ENCODE measurements around the gene CD151.

DNA sequence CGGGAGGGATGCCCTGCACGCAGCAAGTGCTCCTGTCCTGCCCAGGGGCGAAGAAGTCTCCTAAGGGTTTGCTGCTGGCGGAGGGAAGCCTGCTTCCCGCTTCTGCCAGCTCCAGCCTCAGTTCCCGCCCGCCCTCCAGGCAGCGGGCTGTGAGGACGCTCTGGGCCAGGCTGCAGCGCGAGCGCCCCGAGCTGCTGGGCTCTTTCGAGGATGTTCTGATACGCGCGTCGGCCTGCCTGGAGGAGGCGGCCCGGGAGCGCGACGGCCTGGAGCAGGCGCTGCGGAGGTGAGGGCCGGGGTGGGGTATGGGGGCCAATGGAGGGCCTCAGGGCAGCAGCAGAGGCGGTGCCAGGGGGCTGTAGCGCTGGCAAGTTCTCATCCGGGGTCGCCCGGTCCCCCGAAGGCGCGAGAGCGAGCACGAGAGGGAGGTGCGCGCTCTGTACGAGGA lies 2.9 kb upstream of the CD151 start:
- TF ChIP-seq, protein P1, sequence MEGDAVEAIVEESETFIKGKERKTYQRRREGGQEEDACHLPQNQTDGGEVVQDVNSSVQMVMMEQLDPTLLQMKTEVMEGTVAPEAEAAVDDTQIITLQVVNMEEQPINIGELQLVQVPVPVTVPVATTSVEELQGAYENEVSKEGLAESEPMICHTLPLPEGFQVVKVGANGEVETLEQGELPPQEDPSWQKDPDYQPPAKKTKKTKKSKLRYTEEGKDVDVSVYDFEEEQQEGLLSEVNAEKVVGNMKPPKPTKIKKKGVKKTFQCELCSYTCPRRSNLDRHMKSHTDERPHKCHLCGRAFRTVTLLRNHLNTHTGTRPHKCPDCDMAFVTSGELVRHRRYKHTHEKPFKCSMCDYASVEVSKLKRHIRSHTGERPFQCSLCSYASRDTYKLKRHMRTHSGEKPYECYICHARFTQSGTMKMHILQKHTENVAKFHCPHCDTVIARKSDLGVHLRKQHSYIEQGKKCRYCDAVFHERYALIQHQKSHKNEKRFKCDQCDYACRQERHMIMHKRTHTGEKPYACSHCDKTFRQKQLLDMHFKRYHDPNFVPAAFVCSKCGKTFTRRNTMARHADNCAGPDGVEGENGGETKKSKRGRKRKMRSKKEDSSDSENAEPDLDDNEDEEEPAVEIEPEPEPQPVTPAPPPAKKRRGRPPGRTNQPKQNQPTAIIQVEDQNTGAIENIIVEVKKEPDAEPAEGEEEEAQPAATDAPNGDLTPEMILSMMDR (optimal IDR thresholded peaks at IDR 0.05 in 1 of 3, IDR thresholded peaks at IDR 0.05 in 1 of 3, conservative IDR thresholded peaks at IDR 0.05 in 1 of 3; ENCODE audit: extremely low read depth in 1 of 3, insufficient read depth in 2 of 3, low read length in 3 of 3): no peak
- no peak for TF ChIP-seq EZH2 (IDR thresholded peaks at IDR 0.05; ENCODE audit: low read length)
